Measurements from ENCODE around the gene COL6A3.

Gene COL6A3

GRCh38 chr2:237293978-237294377, 120.0 kb downstream of the COL6A3 start:
- DNase-seq, result no peak

GRCh38 chr2:237291138-237291792, 122.7 kb downstream of the COL6A3 start:
- DNase-seq, result peak; percentile 2 to 14

- no peak for DNase-seq
These were observed 123.7 kb downstream of the COL6A3 start for GRCh38 chr2:237290261-237290660.

- DNase-seq, result no peak
These were observed 124.8 kb downstream of the COL6A3 start for GRCh38 chr2:237289139-237289538.

GRCh38 chr2:237287872-237288271, 126.1 kb downstream of the COL6A3 start:
- DNase-seq, result no peak

- DNase-seq, result no peak
These were observed 130.6 kb downstream of the COL6A3 start for GRCh38 chr2:237283131-237283928.

- DNase-seq, result no peak
These were observed 131.3 kb downstream of the COL6A3 start for GRCh38 chr2:237282568-237283128.

GRCh38 chr2:237281836-237282306, 132.1 kb downstream of the COL6A3 start:
- no peak for DNase-seq

GRCh38 chr2:237280939-237281338, 133.0 kb downstream of the COL6A3 start:
- no peak for DNase-seq

GRCh38 chr2:237280229-237280628, 133.7 kb downstream of the COL6A3 start:
- no peak for DNase-seq

GRCh38 chr2:237279012-237279768, 134.8 kb downstream of the COL6A3 start:
- DNase-seq, result no peak

GRCh38 chr2:237278568-237278967, 135.4 kb downstream of the COL6A3 start:
- no peak for DNase-seq

- no peak for DNase-seq
These were observed 137.1 kb downstream of the COL6A3 start for GRCh38 chr2:237276716-237277490.
